Mesendoderm (in vitro differentiated cells): ENCODE results near the gene ENPP5.
"Not testable (repeated sequence)": the region's sequence is repeated elsewhere in the genome, so short reads cannot be mapped to it uniquely, and the experiment has no call there.

Experiments
- DNase-seq: peaks from one replicate; pipeline ENCODE4 v3.0.0; 2013
- H2AK5ac ChIP-seq: 2 replicates; pipeline ENCODE4 v1.6.1; 2013; ENCODE audit warnings: low read length, inconsistent platforms
- H2BK120ac ChIP-seq: 2 replicates; pipeline ENCODE4 v1.6.1; 2013; ENCODE audit warnings: low read depth, mild to moderate bottlenecking, low read length, moderate library complexity, mixed read lengths
- H2BK15ac ChIP-seq: replicated peaks from 2 replicates; pipeline ENCODE4 v1.6.1; 2013; ENCODE audit warnings: low read depth, mild to moderate bottlenecking, moderate library complexity
- H2BK5ac ChIP-seq: 2 replicates; pipeline ENCODE4 v1.6.1; 2013; ENCODE audit warnings: low read length, inconsistent platforms
- H3K18ac ChIP-seq: 2 replicates; pipeline ENCODE4 v1.6.1; 2013; ENCODE audit warnings: mild to moderate bottlenecking, low read length, mixed read lengths
- H3K23ac ChIP-seq: one replicate; pipeline ENCODE4 v1.6.1; 2013; ENCODE audit warnings: low read length
- H3K27ac ChIP-seq: 2 replicates; pipeline ENCODE4 v1.5.1; 2013; ENCODE audit warnings: low read depth, mild to moderate bottlenecking, inconsistent platforms, low read length, moderate library complexity
- H3K27me3 ChIP-seq: 2 replicates; pipeline ENCODE4 v1.6.1; 2013; ENCODE audit warnings: low read length, control low read depth, mild to moderate bottlenecking, inconsistent platforms; ENCODE audit not compliant: insufficient read depth, poor library complexity
- H3K36me3 ChIP-seq: 2 replicates; pipeline ENCODE4 v1.6.1; 2013; ENCODE audit warnings: low read length, inconsistent platforms; ENCODE audit not compliant: control insufficient read depth, insufficient read depth
- H3K4ac ChIP-seq: one replicate; pipeline ENCODE4 v1.6.1; 2013; ENCODE audit warnings: low read depth, mild to moderate bottlenecking, low read length, moderate library complexity
- H3K4me1 ChIP-seq: 2 replicates; pipeline ENCODE4 v1.6.1; 2013; ENCODE audit warnings: low read depth, low read length, inconsistent platforms; ENCODE audit not compliant: control insufficient read depth
- H3K4me2 ChIP-seq: 2 replicates; pipeline ENCODE4 v1.6.1; 2013; ENCODE audit warnings: low read length
- H3K4me3 ChIP-seq: 2 replicates; pipeline ENCODE4 v1.5.1; 2013; ENCODE audit warnings: mild to moderate bottlenecking, low read length
- H3K56ac ChIP-seq: one replicate; pipeline ENCODE4 v1.6.1; 2013; ENCODE audit warnings: low read length
- H3K79me1 ChIP-seq: 2 replicates; pipeline ENCODE4 v1.6.1; 2013; ENCODE audit warnings: low read length, inconsistent platforms
- H3K79me2 ChIP-seq: 2 replicates; pipeline ENCODE4 v1.6.1; 2013; ENCODE audit warnings: mild to moderate bottlenecking, low read length; ENCODE audit not compliant: control insufficient read depth, insufficient read depth
- H3K9ac ChIP-seq: 2 replicates; pipeline ENCODE4 v1.6.1; 2013; ENCODE audit warnings: low read length, inconsistent platforms
- H4K5ac ChIP-seq: one replicate; pipeline ENCODE4 v1.6.1; 2013; ENCODE audit warnings: low read length
- H4K8ac ChIP-seq: one replicate; pipeline ENCODE4 v1.6.1; 2013; ENCODE audit warnings: low read depth, mild to moderate bottlenecking, control low read depth, low read length, moderate library complexity
- WGBS: extraction: QIAGEN DNeasy Blood & Tissue Kit; methylation state at CpG from one replicate; pipeline ENCODE4 v1.1.7; 2013; ENCODE audit warnings: low lambda C conversion rate, missing lambda C conversion rate; ENCODE audit not compliant: insufficient coverage; ENCODE audit errors: extremely low coverage; 5-methylcytosine and 5-hydroxymethylcytosine counted together

ENPP5 gene

GRCh38 chr6:46174904-46175303 lies 4.1 kb upstream of the ENPP5 start:
- Histone ChIP-seq H3K36me3 (no peaks in the 10 kb centered on the region), H4K8ac (no peak overlapping the region), H3K56ac (no peak overlapping the region), H2AK5ac (no peak overlapping the region), H3K4ac (no peak overlapping the region), H3K23ac (no peak overlapping the region), H3K18ac (no peak overlapping the region), H3K4me3 (no peak overlapping the region), H3K27me3 (peaks cover 1% of the 10 kb centered on the region), H3K9ac (no peak overlapping the region), H2BK120ac (no peak overlapping the region), H3K4me2 (no peak overlapping the region), H2BK15ac (no peak overlapping the region), H2BK5ac (no peak overlapping the region), H3K79me1 (no peaks in the 10 kb centered on the region), H4K5ac (no peak overlapping the region), H3K4me1 (no peaks in the 10 kb centered on the region), H3K79me2 (no peaks in the 10 kb centered on the region), H3K27ac (no peak overlapping the region)
- DNase-seq = no peak
- WGBS = no CpG with 5 or more reads among the region's 3 CpGs

- Histone ChIP-seq H3K4ac (no peak overlapping the region), H3K9ac (no peak overlapping the region), H3K27me3 (peaks cover 1% of the 10 kb centered on the region), H4K5ac (no peak overlapping the region), H2AK5ac (no peak overlapping the region), H2BK5ac (no peak overlapping the region), H2BK15ac (no peak overlapping the region), H3K4me1 (no peaks in the 10 kb centered on the region), H3K4me3 (no peak overlapping the region), H3K36me3 (no peaks in the 10 kb centered on the region), H3K18ac (no peak overlapping the region), H3K79me2 (no peaks in the 10 kb centered on the region), H3K79me1 (no peaks in the 10 kb centered on the region), H3K56ac (no peak overlapping the region), H2BK120ac (no peak overlapping the region), H3K4me2 (no peak overlapping the region), H4K8ac (no peak overlapping the region), H3K27ac (no peak overlapping the region), H3K23ac (no peak overlapping the region)
- no peak for DNase-seq
- WGBS = no CpG with 5 or more reads among the region's 4 CpGs
These were observed 1.4 kb upstream of the ENPP5 start for GRCh38 chr6:46172176-46172575.

- no peak overlapping the region for H4K8ac ChIP-seq
These were observed 10.7 kb downstream of the ENPP5 start for GRCh38 chr6:46160102-46160501.

GRCh38 chr6:46159229-46159628 lies 11.6 kb downstream of the ENPP5 start:
- Histone ChIP-seq H2AK5ac (no peak overlapping the region), H3K27me3 (no peaks in the 10 kb centered on the region), H3K4ac (no peak overlapping the region), H3K9ac (no peak overlapping the region), H3K79me1 (no peaks in the 10 kb centered on the region), H3K27ac (no peak overlapping the region), H2BK5ac (no peak overlapping the region), H3K4me2 (no peak overlapping the region), H3K56ac (no peak overlapping the region), H4K5ac (no peak overlapping the region), H3K23ac (no peak overlapping the region), H3K36me3 (no peaks in the 10 kb centered on the region), H2BK120ac (no peak overlapping the region), H3K79me2 (no peaks in the 10 kb centered on the region), H3K18ac (no peak overlapping the region), H3K4me3 (no peak overlapping the region), H3K4me1 (no peaks in the 10 kb centered on the region), H2BK15ac (no peak overlapping the region), H4K8ac (no peak overlapping the region)
- no peak for DNase-seq

More at GRCh38 chr6:46160102-46160501, 10.7 kb downstream of the ENPP5 start:
- H3K4me3 ChIP-seq = no peak overlapping the region
- DNase-seq = no peak
- H3K79me1 ChIP-seq = no peaks in the 10 kb centered on the region
- no peak overlapping the region for H2BK5ac ChIP-seq
- no CpG with 5 or more reads among the region's 5 CpGs for WGBS
- no peaks in the 10 kb centered on the region for H3K36me3 ChIP-seq
- no peak overlapping the region for H2AK5ac ChIP-seq
- no peaks in the 10 kb centered on the region for H3K4me1 ChIP-seq
- H2BK120ac ChIP-seq = no peak overlapping the region
- no peak overlapping the region for H3K23ac ChIP-seq
- H3K79me2 ChIP-seq = no peaks in the 10 kb centered on the region
- no peak overlapping the region for H3K18ac ChIP-seq
- no peak overlapping the region for H3K4ac ChIP-seq
- no peak overlapping the region for H4K5ac ChIP-seq
- H3K27ac ChIP-seq = no peak overlapping the region
- H2BK15ac ChIP-seq = no peak overlapping the region
- H3K4me2 ChIP-seq = no peak overlapping the region
- no peak overlapping the region for H3K56ac ChIP-seq
- H3K9ac ChIP-seq = no peak overlapping the region
- no peaks in the 10 kb centered on the region for H3K27me3 ChIP-seq

- H3K4me2 ChIP-seq = no peak overlapping the region
- H3K56ac ChIP-seq = no peak overlapping the region
- H3K4me1 ChIP-seq = no peaks in the 10 kb centered on the region
- no peak overlapping the region for H4K5ac ChIP-seq
- no peak overlapping the region for H3K9ac ChIP-seq
- H2BK15ac ChIP-seq = no peak overlapping the region
- H2BK5ac ChIP-seq = no peak overlapping the region
- no peaks in the 10 kb centered on the region for H3K27me3 ChIP-seq
- no peak overlapping the region for H3K4me3 ChIP-seq
- no peak overlapping the region for H2AK5ac ChIP-seq
- H3K27ac ChIP-seq = no peak overlapping the region
- H3K18ac ChIP-seq = no peak overlapping the region
- no peak overlapping the region for H3K4ac ChIP-seq
- no peak overlapping the region for H3K23ac ChIP-seq
- no peaks in the 10 kb centered on the region for H3K79me2 ChIP-seq
- no peaks in the 10 kb centered on the region for H3K79me1 ChIP-seq
- DNase-seq = no peak
- no peaks in the 10 kb centered on the region for H3K36me3 ChIP-seq
- H4K8ac ChIP-seq = no peak overlapping the region
- no peak overlapping the region for H2BK120ac ChIP-seq
These were observed 14.1 kb downstream of the ENPP5 start for GRCh38 chr6:46156701-46157100.

- not testable (repeated sequence) for H2AK5ac ChIP-seq, H3K27ac ChIP-seq, H3K79me2 ChIP-seq, H2BK15ac ChIP-seq, H3K4me2 ChIP-seq, DNase-seq, H3K36me3 ChIP-seq, H3K4me3 ChIP-seq, H2BK5ac ChIP-seq, H3K27me3 ChIP-seq, H3K4me1 ChIP-seq, H3K56ac ChIP-seq, H3K4ac ChIP-seq, H3K79me1 ChIP-seq, H4K8ac ChIP-seq, H2BK120ac ChIP-seq, H3K18ac ChIP-seq, H3K9ac ChIP-seq, H3K23ac ChIP-seq, H4K5ac ChIP-seq
- WGBS = no CpG with 5 or more reads among the region's 3 CpGs
These were observed 21.7 kb downstream of the ENPP5 start for GRCh38 chr6:46149066-46149465.
